Fibroblast of mammary gland (primary cell): ENCODE data around the gene ABHD5.

Source experiments
- DNase-seq: peaks from one replicate; pipeline ENCODE4 v3.0.0-alpha.2; 2010; ENCODE audit warnings: low read depth
- H3K4me3 ChIP-seq: 2 replicates; pipeline ENCODE4 v1.5.1; 2011; ENCODE audit warnings: low read depth, mild to moderate bottlenecking, low read length, moderate library complexity; ENCODE audit not compliant: control insufficient read depth
- CTCF ChIP-seq: conservative IDR thresholded peaks from 2 replicates; pipeline ENCODE4 v1.5.1; 2011; ENCODE audit warnings: low read depth, low read length, inconsistent platforms; ENCODE audit not compliant: control insufficient read depth, insufficient read depth

ABHD5 gene

GRCh38 chr3:43762451-43762850, 71.7 kb downstream of the ABHD5 start:
- TF ChIP-seq CTCF, result no peak
- no peak for DNase-seq
- no peak overlapping the region for H3K4me3 ChIP-seq

GRCh38 chr3:43764056-43764455, 73.3 kb downstream of the ABHD5 start:
- no peak for DNase-seq
- TF ChIP-seq CTCF, result no peak

GRCh38 chr3:43764471-43764870, 73.7 kb downstream of the ABHD5 start:
- DNase-seq, result no peak
- TF ChIP-seq CTCF, result no peak
- H3K4me3 ChIP-seq, result no peak overlapping the region

More at GRCh38 chr3:43764056-43764455, 73.3 kb downstream of the ABHD5 start:
- no peak overlapping the region for H3K4me3 ChIP-seq

GRCh38 chr3:43765521-43765971, 74.8 kb downstream of the ABHD5 start:
- DNase-seq, result peak; percentile 74
- H3K4me3 ChIP-seq, result no peak overlapping the region
- no peak for TF ChIP-seq CTCF

- TF ChIP-seq CTCF, result peak; percentile 12
- peak; percentile 86 for DNase-seq
- H3K4me3 ChIP-seq, result no peak overlapping the region
These were observed 76.1 kb downstream of the ABHD5 start for GRCh38 chr3:43766672-43767465.

GRCh38 chr3:43768381-43768973, 77.7 kb downstream of the ABHD5 start:
- DNase-seq, result peak; percentile 85
- no peak for TF ChIP-seq CTCF
- no peak overlapping the region for H3K4me3 ChIP-seq
